ENCODE data around the gene EPB41L1. TPM values are rescaled to one million over a fixed set of nuclear protein-coding genes. Genes with fewer than 3 reads are reported as not detected.

Gene EPB41L1
- total RNA-seq, 1 donor from 2014 or later: 31.4 TPM

- H3K27ac Mint-ChIP-seq (ENCODE audit: unreplicated experiment): no peak overlapping the region
- H3K4me3 Mint-ChIP-seq (ENCODE audit: unreplicated experiment): no peak overlapping the region
- peaks cover 7% of the 10 kb centered on the region for H3K4me1 Mint-ChIP-seq (ENCODE audit: unreplicated experiment)
- no peaks in the 10 kb centered on the region for H3K27me3 Mint-ChIP-seq (ENCODE audit: unreplicated experiment)
- no peaks in the 10 kb centered on the region for H3K9me3 Mint-ChIP-seq (ENCODE audit: unreplicated experiment)
- DNase-seq (ENCODE audit: extremely low spot score, unreplicated experiment): no peak
- H3K36me3 Mint-ChIP-seq (ENCODE audit: unreplicated experiment): peaks cover 6% of the 10 kb centered on the region
- no peak for TF ChIP-seq CTCF (IDR thresholded peaks at IDR 0.05)
These were observed 76.8 kb downstream of the EPB41L1 start for GRCh38 chr20:36231331-36231730.

- DNase-seq (ENCODE audit: extremely low spot score, unreplicated experiment): no peak
- Mint-ChIP-seq H3K36me3 (ENCODE audit: unreplicated experiment) (no peaks in the 10 kb centered on the region), H3K9me3 (ENCODE audit: unreplicated experiment) (no peaks in the 10 kb centered on the region), H3K4me1 (ENCODE audit: unreplicated experiment) (peaks cover 29% of the 10 kb centered on the region), H3K4me3 (ENCODE audit: unreplicated experiment) (no peak overlapping the region), H3K27me3 (ENCODE audit: unreplicated experiment) (no peaks in the 10 kb centered on the region), H3K27ac (ENCODE audit: unreplicated experiment) (no peak overlapping the region)
- no peak for TF ChIP-seq CTCF (IDR thresholded peaks at IDR 0.05)
These were observed 80.3 kb downstream of the EPB41L1 start for GRCh38 chr20:36234771-36235320.

GRCh38 chr20:36235892-36236785, 81.6 kb downstream of the EPB41L1 start, which contains the start of gene AAR2:
TSS of gene AAR2 (plus strand) at chr20:36236478. CDS start at chr20:36239869, 3,391 bp downstream.
- TF ChIP-seq CTCF (IDR thresholded peaks at IDR 0.05): no peak
- no peaks in the 10 kb centered on the region for H3K9me3 Mint-ChIP-seq (ENCODE audit: unreplicated experiment)
- DNase-seq (ENCODE audit: extremely low spot score, unreplicated experiment): peak; percentile 91
- H3K4me1 Mint-ChIP-seq (ENCODE audit: unreplicated experiment): peaks cover 29% of the 10 kb centered on the region
- H3K27me3 Mint-ChIP-seq (ENCODE audit: unreplicated experiment): no peaks in the 10 kb centered on the region
- peak within 1 kb of the TSS; percentile 92 for H3K27ac Mint-ChIP-seq (ENCODE audit: unreplicated experiment)
- H3K4me3 Mint-ChIP-seq (ENCODE audit: unreplicated experiment): peak within 1 kb of the TSS; percentile 91
- H3K36me3 Mint-ChIP-seq (ENCODE audit: unreplicated experiment): peaks cover 2% of the 10 kb centered on the region

- H3K27ac Mint-ChIP-seq (ENCODE audit: unreplicated experiment): peak overlapping the region; percentile 92
- peak overlapping the region; percentile 91 for H3K4me3 Mint-ChIP-seq (ENCODE audit: unreplicated experiment)
- peaks cover 29% of the 10 kb centered on the region for H3K4me1 Mint-ChIP-seq (ENCODE audit: unreplicated experiment)
- TF ChIP-seq CTCF (IDR thresholded peaks at IDR 0.05): no peak
- DNase-seq (ENCODE audit: extremely low spot score, unreplicated experiment): no peak
- no peaks in the 10 kb centered on the region for H3K9me3 Mint-ChIP-seq (ENCODE audit: unreplicated experiment)
- peaks cover 7% of the 10 kb centered on the region for H3K36me3 Mint-ChIP-seq (ENCODE audit: unreplicated experiment)
- H3K27me3 Mint-ChIP-seq (ENCODE audit: unreplicated experiment): no peaks in the 10 kb centered on the region
These were observed 82.2 kb downstream of the EPB41L1 start for GRCh38 chr20:36236786-36237121.

- Mint-ChIP-seq H3K36me3 (ENCODE audit: unreplicated experiment) (peaks cover 7% of the 10 kb centered on the region), H3K27ac (ENCODE audit: unreplicated experiment) (peak overlapping the region; percentile 92), H3K27me3 (ENCODE audit: unreplicated experiment) (no peaks in the 10 kb centered on the region), H3K9me3 (ENCODE audit: unreplicated experiment) (no peaks in the 10 kb centered on the region), H3K4me1 (ENCODE audit: unreplicated experiment) (peaks cover 27% of the 10 kb centered on the region), H3K4me3 (ENCODE audit: unreplicated experiment) (peak overlapping the region; percentile 91)
- no peak for TF ChIP-seq CTCF (IDR thresholded peaks at IDR 0.05)
- DNase-seq (ENCODE audit: extremely low spot score, unreplicated experiment): no peak
These were observed 82.9 kb downstream of the EPB41L1 start for GRCh38 chr20:36237477-36237876.
